GM15510 (cell line): Measurements from ENCODE around the gene BOC.

Experiments
- POLR2A ChIP-seq: IDR thresholded peaks from 3 replicates; pipeline ENCODE4 v1.6.1; 2011; ENCODE audit warnings: borderline replicate concordance; ENCODE audit not compliant: insufficient read length; ENCODE audit errors: extremely low read depth

Gene BOC

GRCh38 chr3:113214917-113215595 lies 3.7 kb downstream of the BOC start:
- no peak for TF ChIP-seq POLR2A

GRCh38 chr3:113216393-113216792 lies 5.0 kb downstream of the BOC start:
- no peak for TF ChIP-seq POLR2A

DNA sequence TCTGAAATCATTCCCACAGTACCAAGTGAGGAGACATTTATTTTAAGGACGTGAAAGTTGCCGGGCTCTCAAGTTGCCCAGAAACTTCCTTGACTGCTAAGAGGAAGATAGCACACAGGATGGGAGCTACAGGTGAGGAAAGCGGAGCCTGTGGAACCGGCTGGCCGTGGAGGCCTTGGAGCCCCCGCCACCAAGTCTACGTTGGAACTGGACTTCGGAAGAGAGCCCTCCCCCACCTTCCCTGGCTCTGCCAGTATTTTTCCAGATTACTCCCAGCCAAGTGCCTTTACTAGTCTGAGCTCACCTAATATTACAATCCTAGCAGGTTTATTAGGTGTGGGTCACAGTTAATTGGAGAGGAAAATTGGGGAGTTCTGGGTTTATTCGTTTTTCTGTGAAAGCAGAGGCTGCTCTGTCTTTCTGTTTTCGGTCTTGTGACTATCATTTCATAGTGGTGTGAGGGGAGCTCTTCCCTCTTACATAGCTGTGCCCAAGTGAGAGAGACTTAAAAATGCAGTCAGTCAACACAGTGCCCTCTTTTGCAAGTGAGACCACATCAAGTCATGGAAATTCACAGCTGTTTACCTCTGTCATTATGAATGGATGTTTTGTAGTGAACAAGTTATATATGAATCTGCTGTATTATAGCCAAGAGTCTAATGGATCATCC lies 6.8 kb downstream of the BOC start:
- TF ChIP-seq POLR2A: no peak

GRCh38 chr3:113218681-113219045 lies 7.3 kb downstream of the BOC start:
- TF ChIP-seq POLR2A: no peak

- no peak for TF ChIP-seq POLR2A
Observed at GRCh38 chr3:113219605-113220300, 8.4 kb downstream of the BOC start.

DNA sequence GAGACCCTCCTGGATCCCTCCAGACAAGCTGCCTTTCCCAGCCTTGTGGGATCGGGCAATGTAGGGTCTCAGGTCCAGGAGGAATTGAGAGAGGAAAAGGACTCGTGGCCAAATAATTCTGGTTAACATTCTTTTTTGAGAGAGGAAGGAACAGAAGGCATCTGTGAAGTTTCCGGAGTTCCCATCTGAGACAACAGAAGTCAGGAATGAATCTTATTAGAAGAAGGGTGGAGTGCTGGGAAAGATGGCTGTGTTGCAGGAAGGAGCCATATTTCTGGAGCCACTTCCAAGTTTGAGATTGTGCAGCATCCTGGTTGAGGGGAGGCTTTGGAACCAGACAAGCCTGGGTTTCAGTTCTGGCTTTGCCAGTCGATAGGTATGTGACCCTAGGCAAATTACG lies 9.4 kb downstream of the BOC start:
- TF ChIP-seq POLR2A: no peak

GRCh38 chr3:113221721-113222257 lies 10.4 kb downstream of the BOC start:
- TF ChIP-seq POLR2A: no peak

DNA sequence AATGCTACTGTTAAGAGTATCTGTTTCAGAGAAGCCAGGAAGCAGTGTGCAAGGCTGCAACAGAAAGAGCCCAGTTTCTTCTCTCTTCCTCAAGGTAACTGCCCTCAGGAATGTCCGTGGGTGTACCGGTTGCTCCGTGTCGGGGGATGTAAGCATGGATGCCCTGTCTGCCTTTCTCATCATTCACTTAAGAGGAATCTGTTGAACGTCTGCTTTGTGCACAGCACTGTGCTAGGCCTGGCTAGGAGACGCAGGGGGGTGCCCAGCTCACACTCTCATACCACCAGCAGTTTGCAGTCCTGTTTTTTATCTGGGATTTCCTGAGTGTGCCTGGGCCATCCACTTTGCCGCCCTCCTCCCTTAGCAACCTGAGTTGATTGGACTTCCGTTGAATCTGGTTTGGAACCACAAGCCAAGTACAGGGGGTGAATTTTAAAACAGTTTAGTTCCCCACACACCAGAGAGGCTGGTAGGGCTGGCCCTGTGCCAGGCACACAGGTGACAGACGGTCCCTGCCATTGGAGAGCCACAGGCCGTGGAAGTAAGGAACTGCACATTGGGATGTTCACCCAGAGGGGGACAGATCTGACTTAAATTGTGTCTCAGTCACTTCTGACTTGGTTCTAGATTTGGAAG lies 11.2 kb downstream of the BOC start:
- TF ChIP-seq POLR2A: no peak

DNA sequence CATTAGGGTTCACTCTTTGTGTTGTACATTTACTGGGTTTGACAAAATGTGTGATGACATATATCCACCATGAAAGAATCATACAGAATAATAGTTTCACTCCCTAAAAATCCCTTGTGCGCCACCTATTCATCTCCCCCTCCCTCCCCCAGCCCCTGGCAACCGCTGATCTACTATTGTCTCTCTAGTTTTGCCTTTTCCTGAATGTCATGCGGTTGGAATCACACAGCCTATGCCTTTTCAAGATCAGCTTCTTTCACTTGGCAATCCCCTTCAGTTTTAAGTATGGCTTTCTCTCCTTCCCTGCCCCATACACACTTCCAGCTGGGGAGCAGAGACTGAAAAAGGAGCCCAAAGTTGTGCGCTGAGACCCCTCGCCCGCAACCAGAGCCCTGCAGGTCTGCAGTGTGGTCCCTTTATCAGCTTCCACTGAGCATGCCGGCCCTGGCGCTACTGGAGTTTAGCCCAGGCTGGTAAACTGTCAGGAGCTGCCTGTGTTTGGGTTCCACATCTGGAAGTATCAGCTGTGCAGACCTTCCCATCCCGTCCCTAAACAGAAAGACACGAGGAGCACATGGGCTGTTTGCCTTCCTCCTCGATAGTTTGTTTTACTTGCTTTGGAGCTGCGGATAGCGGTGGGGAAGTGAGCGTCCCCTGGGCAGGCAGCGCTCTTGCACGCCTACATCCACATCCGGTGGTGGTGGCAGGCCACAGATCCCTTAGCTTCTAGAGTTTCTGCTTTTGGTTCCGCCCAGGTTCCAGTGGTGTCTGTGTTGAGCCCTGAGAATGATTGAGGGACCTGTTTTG lies 12.3 kb downstream of the BOC start:
- TF ChIP-seq POLR2A: no peak

DNA sequence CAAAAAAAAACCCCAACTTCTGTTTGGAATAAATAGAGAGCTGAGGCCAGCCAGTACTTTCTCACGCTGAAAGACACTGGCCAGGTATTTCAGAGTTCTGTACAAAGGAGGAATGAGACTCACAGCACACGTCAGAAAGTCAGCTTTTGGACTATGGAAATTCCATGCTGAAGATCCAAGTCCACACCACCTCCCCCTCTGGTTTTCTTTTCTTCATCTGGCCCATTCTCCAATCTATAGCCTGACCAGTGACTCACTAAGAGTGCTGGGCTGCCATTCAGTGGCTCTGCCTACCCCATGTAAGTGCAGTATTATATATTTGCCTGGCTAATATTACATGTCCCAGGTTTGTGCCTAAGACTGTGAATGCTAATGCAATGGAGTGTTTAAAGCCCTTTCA lies 13.9 kb downstream of the BOC start:
- no peak for TF ChIP-seq POLR2A

DNA sequence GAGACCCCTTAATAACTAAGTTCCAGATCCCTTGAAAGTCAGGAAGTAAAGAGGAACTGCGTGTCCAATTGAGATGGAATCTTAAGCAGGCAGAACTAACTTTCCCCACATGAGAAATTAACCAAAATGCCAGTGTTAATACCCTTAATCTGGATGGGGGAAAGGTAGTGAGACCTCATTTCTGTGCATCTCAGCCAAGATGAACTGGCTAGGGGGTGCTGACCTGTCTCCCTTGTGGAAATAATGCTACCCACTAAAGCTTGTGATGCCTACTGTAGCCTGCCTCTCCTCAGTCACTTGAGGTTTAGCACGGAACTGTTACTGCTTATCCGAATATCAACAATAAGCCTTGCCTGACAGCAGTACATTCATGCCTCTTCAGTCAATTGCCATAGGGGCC lies 15.1 kb downstream of the BOC start:
- TF ChIP-seq POLR2A: no peak

GRCh38 chr3:113227146-113227545 lies 15.8 kb downstream of the BOC start:
- TF ChIP-seq POLR2A: no peak

GRCh38 chr3:113228498-113229286 lies 17.3 kb downstream of the BOC start:
- no peak for TF ChIP-seq POLR2A

DNA sequence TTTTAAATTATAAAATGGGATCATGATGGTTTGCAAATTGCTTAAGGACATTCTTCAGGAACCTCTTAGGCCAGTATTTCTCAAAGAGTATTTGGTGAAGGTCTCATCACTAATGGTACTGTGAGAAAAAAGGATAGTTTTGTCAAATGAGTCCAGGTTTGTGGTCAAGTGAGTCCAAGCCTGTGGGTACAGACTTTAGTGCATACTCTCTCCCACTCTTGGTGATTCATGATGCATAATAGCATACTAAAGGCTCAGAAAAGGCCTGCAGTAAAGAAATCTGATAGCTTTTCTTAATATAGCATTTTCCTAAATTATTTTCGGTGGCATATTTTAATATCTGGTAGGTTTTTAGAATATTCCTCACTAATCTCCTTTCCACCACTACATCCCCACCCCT lies 20.0 kb downstream of the BOC start:
- no peak for TF ChIP-seq POLR2A

DNA sequence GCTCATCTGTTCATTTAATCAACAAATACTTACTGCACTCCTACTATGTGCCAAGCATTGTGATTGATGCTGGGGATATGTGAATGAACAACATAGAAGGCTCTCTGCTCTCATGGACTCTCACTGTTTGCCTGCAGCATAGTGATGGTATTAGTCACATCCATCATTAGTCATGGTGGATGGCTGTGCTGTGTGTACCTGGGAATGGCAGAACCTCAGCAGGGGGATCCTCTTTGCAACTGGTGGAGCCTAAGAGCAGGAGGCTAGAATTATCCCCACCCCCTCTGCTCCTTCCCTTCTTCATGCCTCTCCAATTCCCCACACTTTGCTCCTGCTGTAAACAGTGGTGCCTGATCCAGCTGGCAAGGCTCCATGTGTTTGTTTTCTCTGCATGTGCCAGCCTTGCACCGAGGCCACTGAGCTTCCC lies 20.5 kb downstream of the BOC start:
- TF ChIP-seq POLR2A: no peak

GRCh38 chr3:113232342-113232741 lies 21.0 kb downstream of the BOC start:
- no peak for TF ChIP-seq POLR2A
